Inferior parietal cortex (tissue), 1 donor: ENCODE results near the gene IFI35.
"Not testable (repeated sequence)": the region's sequence is repeated elsewhere in the genome, so short reads cannot be mapped to it uniquely, and the experiment has no call there.

Source experiments
- DNase-seq: peaks from one replicate; pipeline ENCODE4 v3.0.0-alpha.2; 2016; ENCODE audit errors: extremely low spot score

IFI35 gene

DNA sequence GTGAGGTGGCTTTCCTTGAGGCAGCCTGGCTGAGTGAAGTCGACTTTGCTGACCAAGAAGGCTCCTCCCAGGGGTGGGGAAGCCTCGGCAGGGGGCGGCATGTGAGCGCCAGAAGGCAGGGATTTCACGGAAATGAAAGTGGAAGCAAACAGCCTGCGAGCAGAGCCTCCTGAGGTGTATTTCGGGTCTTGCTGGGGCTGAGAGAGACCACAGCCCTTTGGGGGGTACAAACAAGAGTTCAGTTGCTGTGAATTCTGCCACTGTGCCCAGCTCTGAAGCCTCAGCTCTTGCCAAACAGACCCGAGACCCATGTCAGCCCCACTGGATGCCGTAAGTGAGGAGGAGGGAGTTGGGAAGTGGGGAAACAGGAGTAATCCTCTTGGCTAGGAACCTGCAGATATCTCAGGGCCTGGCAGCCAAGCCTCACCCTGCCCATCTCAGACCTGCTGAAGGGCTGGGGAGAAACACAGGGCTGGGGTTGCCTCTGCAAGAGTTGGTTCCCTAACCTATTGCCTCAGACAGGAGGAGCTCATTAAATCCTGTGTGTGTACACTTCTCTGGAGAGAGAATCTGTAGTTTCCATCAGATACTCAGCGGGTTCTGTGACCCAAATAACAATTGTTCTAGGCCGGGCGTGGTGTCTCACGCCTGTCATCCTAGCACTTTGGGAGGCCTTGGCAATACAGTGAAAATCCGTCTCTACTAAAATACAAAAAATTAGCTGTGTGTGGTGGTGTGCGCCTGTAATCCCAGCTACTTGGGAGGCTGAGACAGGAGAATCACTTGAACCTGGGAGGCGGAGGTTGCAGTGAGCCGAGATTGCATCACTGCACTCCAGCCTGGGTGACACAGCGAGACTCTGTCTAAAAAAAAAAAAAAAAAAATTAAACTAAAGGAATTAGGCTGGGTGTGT is at the start of gene IFI35:
TSS of gene IFI35 (plus strand) at position 146 of the 913 bp plus-strand sequence. CDS start at position 310, 164 bp downstream.
- DNase-seq = peak; percentile 68

- DNase-seq = peak; percentile 96
Measured at GRCh38 chr17:42964161-42964932, 42.2 kb upstream of the IFI35 start, which contains the start of gene AARSD1. TSS of gene AARSD1 (minus strand) at chr17:42964454. CDS start at chr17:42964440, 14 bp downstream.

GRCh38 chr17:42967925-42968324 is 38.7 kb upstream of the IFI35 start:
- DNase-seq = no peak

GRCh38 chr17:42969001-42969581 is 37.5 kb upstream of the IFI35 start:
- no peak for DNase-seq

DNA sequence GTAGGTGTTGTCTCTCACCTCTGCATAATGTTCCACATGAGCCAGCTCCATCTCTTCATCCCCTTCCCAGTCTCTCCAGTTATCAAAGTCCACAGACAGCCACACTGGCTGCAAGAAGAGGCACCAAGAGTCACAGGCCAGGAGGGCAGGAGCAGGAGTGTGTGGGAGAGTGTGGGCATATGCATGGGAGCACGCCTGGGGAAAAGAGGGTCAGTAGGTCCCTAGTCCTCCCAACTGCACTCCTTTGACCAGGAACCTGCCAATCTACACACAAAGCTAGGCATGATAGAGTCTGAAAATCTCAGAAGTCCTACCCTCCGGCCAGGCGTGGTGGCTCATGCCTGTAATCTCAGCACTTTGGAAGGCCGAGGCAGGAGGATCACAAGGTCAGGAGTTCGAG is 35.0 kb upstream of the IFI35 start:
- DNase-seq = no peak

DNA sequence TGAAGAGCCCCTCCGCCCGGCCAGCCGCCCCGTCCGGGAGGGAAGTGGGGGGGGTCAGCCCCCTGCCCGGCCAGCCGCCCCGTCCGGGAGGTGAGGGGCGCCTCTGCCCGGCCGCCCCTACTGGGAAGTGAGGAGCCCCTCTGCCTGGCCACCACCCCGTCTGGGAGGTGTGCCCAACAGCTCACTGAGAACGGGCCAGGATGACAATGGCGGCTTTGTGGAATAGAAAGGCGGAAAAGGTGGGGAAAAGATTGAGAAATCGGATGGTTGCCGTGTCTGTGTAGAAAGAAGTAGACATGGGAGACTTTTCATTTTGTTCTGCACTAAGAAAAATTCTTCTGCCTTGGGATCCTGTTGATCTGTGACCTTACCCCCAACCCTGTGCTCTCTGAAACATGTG is 33.3 kb upstream of the IFI35 start:
- DNase-seq = not testable (repeated sequence)

DNA sequence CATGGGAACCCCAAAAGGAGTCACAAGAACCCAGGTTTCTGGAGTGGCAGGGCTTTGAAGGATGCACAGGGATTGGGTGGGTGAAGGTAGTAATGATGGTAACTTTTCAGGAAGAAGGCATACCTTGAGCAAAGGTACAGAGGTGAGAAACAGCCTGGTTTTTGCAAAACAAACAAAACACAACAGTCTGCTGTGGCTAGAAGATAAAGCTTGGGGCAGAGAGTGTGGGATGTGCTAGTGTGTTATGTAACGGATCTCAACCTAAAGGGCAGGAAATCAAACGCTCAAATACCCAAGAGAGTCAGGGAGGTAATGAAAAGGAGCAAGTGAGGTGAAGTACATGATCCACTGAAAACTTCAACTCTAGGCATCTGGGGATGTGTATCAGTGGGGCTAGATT is 31.3 kb upstream of the IFI35 start:
- no peak for DNase-seq

- not testable (repeated sequence) for DNase-seq
Measured at GRCh38 chr17:42975701-42976100, 30.9 kb upstream of the IFI35 start.

DNA sequence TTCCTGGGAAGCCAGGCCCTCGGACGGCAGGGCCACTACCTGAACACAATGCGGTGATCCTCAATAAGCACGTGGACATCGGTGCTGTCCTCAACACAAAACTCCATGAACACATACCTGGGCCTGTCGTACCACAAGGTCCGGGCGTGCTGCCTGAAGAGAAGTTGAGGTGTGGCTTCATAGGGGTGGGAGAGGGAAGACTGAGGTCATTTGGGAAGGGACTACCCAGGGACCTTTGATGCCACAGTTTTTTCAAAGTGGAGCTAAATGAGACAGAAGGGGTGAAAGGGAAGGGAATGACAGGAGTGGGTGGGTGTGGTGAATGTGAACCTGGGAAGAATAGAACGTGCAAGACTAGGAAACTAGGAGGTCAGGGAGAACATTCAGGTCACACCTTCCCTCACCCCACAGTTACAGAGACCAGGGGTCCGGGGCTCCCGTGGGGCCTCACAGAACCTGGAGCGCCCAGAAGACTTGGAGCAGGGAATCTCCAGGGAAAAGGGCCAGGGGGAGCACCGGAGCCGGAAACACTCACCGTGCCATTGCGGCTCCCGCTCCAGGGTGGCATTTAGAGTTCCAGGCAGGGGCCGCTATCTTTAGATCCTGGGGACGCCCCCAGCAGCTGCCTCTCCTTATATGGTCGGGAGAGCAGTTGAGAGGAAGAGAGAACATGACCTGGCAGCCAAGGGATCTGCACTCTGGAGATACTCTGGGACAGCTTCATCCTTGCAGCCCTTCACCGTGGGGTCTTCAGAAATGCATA is 26.9 kb upstream of the IFI35 start, which contains the start of gene PTGES3L:
TSS of gene PTGES3L (minus strand) at position 570 of the 763 bp plus-strand sequence. CDS start at position 543, 27 bp downstream.
- DNase-seq = no peak

DNA sequence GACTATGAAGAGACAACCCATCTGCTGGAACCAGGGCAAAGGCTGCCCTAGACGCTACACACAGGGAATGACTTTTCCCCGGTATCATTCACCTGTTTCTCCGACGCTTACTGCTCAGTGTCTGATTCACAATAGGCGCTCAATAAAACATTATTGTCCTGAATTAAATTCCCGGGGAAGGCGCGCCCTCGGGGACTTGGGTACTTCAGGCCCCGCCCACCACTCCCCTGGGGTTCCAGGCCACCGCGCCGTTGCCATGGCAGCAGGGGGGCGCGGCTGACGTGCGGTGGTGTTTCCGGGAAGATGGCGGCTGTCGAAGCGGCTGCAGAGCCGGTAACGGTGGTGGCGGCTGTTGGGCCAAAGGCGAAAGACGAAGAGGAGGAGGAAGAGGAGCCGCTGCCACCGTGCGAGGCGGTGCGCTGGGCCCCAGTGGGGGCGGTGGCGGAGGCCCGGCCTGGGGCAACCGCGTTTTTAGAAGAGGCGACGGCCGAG is 26.3 kb upstream of the IFI35 start, which contains the start of gene RUNDC1:
TSS of gene RUNDC1 (plus strand) at position 292 of the 492 bp plus-strand sequence. CDS start at position 304, 12 bp downstream.
- DNase-seq = peak; percentile 85

DNA sequence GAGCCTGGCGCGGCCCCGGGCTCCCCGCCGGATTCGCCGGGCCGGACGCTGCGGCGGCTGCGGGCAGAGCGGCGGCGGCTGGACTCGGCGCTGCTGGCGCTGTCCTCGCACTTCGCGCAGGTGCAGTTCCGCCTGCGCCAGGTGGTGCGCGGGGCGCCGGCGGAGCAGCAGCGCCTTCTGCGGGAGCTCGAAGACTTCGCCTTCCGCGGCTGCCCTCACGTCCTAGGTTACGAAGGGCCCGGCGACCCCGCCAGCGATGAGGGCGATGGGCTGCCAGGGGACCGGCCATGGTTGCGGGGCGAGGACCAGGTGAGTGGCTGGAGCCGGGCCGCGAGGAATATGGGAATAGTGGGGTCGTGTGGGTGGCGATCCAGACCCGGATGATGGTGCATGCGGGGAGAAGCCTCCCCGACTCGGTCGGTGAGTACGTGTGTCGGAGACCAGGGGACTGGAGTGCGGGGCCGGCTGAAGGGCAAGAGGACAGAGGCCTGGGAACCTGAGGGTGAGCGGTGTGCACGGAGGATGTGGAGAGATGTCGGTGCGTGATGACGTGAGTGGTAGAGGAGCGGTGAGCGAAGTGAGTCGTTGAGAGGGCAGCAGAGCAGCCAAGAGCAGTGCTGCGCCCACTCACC is 25.7 kb upstream of the IFI35 start:
- no peak for DNase-seq

- DNase-seq = no peak
Measured at GRCh38 chr17:42982266-42982665, 24.3 kb upstream of the IFI35 start.

DNA sequence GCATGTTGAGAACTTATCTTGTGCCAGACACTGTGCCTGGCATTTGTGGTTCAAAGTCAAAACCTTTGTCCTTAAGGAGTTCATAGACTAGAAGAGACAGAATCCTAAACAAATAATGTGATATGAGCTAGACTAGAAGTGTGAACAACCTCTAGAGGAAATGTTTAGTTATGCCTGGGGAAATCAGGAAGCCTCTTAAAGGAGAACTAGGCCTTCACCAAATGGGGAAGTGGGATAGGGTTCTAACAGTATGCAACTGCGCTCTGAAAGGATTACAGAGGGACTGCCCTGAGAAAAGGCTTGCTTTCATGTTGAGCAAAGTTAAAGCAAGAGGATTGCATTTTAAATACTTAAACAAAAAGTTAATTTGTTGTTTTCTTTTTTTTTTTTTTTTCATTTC is 21.4 kb upstream of the IFI35 start:
- DNase-seq = no peak

- peak; percentile 30 for DNase-seq
Measured at GRCh38 chr17:42989141-42989540, 17.4 kb upstream of the IFI35 start.

DNA sequence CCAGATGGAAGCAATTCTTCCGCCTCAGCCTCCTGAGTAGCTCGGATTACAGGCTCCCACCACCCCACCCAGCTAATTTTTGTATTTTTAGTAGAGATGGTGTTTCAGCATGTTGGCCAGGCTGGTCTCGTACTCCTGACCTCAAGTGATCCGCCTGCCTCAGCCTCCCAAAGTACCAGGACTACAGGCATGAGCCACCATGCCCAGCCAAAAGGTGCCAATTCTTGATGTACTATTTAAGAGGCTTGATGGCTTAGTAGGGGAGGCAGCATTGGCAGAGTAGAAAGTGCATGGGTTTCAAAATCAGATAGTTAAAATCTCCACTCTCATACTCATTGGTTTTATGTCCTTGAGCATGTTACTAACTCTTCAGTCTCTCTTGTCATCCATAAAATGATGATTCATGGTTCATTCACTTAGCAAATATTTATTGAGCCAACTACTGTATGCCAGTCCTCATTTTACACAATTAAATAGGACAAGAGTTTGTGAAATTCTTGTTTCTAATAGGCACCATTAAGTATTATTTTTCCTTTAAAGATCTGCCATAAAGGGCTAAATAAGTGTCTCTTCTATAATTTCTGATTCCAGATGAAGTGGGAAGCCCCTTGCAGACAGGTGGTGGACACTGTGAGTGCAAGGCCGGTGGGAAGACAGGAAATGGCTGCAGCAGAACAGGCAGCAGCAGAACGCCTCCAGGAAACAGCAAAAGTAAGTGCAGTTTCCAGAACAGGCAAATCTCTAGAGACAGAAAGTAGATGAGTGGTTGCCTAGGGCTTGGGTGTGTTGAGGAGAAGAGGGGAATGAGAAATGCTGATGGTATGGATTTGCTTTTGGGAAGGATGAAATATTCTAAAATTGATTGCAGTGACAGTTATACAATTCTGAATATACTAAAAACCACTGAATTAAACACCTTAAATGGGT is 16.6 kb upstream of the IFI35 start:
- no peak for DNase-seq

DNA sequence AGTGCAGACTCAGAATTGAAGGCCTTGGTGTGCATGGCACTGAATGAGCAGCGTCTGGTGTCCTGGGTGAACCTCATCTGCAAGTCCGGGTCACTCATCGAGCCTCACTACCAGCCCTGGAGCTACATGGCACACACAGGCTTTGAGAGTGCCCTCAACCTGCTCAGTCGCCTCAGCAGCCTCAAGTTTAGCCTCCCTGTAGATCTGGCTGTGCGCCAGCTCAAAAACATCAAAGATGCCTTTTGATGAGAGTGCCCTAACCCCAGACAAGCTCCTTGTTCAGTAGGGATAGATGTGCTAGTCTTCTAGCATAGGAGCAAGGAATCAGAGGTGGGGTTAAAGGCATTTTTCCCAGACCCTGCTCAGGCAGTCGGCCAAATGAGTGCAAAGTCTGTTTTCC is 15.1 kb upstream of the IFI35 start:
- DNase-seq = no peak

GRCh38 chr17:42992872-42993271 is 13.7 kb upstream of the IFI35 start:
- DNase-seq = no peak

GRCh38 chr17:42993913-42994312 is 12.7 kb upstream of the IFI35 start:
- not testable (repeated sequence) for DNase-seq

DNA sequence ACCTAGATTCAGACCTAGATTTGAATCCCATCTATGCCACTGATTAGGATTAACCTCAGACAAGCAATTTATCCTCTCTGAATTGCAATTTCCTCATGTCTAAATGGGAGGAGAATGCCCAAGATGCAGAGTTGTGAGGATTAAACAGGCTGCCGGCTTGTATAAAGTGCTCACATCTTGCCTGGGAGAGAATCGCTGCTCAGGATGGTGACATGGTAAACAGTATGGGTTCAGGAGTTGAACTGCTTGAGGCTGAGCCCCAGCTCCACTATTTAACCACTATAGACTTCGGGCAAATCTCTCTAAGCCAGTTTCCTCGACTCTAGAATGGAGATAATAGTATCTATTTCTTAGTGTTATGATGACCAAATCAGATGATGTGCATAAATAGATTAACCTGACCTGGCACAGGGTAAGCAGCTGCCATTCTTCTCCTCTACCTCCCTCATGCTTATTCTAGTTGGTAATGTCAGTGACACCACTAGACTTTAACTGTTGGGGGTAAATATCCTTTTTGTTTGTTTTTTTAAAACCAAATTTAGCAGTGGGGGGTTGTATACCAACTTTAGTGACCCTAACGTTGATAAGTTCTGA is 9.1 kb upstream of the IFI35 start:
- DNase-seq = no peak
